Endometrium (tissue), 2 donors: ENCODE results near the gene ST6GALNAC5.

ENCODE experiments used
- FAIRE-seq: peaks from 2 replicates; lab custom pipeline; 2012; peaks lifted over from hg19 to GRCh38; lab: Jason Lieb, UNC
- donor health status: control.
- donor health status: control.

The ST6GALNAC5 gene

GRCh38 chr1:77047978-77048614 lies 180.8 kb downstream of the ST6GALNAC5 start:
- no peak for FAIRE-seq

GRCh38 chr1:77048615-77049005 lies 181.3 kb downstream of the ST6GALNAC5 start:
- FAIRE-seq: no peak

GRCh38 chr1:77051425-77051824 lies 184.1 kb downstream of the ST6GALNAC5 start:
- FAIRE-seq: no peak

DNA sequence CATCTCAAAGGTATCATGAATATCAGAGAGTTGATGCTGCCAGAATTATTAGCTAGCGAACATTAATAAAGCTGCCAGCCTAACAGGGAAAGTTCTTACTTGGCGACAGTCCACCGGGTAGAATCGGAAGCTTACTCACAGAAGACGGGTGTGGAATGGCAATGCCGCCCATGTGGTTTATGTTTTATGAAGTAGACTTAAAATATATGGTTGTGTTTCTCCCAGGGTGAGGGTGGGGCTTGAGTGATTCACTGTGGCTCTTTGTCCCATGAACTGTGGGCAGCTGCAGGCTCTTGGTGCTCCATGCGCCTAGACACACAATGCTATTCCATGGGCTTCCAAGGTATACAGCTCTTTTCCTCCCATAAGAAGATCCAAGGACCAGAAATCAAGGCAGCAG lies 189.2 kb downstream of the ST6GALNAC5 start:
- no peak for FAIRE-seq

- no peak for FAIRE-seq
Measured at GRCh38 chr1:77057994-77058585, 190.8 kb downstream of the ST6GALNAC5 start.

GRCh38 chr1:77060000-77060399 lies 192.7 kb downstream of the ST6GALNAC5 start:
- FAIRE-seq: no peak

DNA sequence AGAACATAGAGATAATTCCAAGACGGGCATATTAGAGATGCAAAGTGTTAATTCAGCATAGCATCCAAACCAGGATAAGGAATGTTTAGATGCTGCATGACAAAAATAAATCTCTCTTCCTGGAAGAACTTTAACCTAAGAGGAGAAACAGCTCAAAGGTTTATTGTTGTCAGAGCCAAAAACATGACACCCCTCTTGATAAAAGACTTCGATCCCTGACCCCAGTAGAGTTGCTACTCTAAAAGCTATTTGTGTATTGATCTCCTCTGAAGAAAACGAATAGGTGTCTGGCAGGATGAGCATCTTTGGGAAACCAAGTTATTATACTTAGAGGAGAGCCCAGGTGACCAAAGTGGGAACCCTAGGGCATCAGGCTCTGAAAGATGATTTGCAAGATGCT lies 193.9 kb downstream of the ST6GALNAC5 start:
- no peak for FAIRE-seq

- FAIRE-seq: no peak
Measured at GRCh38 chr1:77063118-77063517, 195.8 kb downstream of the ST6GALNAC5 start.

- FAIRE-seq: no peak
Measured at GRCh38 chr1:77064246-77064645, 197.0 kb downstream of the ST6GALNAC5 start.

- no peak for FAIRE-seq
Measured at GRCh38 chr1:77065693-77066342, 198.5 kb downstream of the ST6GALNAC5 start.

GRCh38 chr1:77068013-77068412 lies 200.7 kb downstream of the ST6GALNAC5 start:
- FAIRE-seq: no peak

GRCh38 chr1:77076759-77077158 lies 209.5 kb downstream of the ST6GALNAC5 start:
- no peak for FAIRE-seq

DNA sequence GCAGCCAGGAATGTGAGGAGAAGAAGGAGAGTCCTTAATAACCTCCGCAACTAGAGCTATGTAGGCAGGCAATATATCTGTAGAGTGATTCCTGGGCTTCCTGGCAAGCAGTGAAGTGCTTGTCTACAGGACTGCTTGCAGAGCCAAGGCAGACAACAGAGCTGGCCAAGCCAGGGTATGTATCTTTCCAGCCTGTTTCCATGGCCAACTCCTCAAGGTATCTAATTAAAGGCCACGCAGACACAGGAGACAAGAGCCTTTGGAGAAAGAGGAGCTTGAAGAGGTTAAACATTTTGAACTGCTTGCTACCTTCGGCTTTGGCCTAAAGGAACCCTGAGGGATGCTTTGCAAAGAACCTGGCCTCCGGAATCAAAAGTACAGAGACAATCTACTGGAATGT lies 214.6 kb downstream of the ST6GALNAC5 start:
- no peak for FAIRE-seq

DNA sequence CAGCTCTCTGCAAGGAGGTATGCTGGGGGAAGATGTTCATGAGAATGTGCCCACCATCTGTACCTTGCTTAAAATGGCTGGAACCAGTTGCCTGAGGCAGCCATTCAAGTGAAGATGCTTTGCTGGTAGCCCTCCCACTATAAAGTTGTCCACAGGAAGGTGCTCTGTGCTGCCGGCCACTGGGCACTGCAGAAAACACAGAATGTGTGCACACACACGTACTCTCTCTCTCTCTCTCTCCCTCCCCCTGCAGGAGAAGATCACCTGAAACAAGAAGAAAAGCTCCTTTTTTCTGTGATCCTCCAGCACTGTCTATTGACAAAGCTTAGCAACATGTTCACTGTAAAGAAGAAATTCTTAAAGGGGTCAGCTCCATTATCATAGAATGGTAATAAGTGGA lies 217.2 kb downstream of the ST6GALNAC5 start:
- FAIRE-seq: no peak

- FAIRE-seq: no peak
Measured at GRCh38 chr1:77085109-77085508, 217.8 kb downstream of the ST6GALNAC5 start.

DNA sequence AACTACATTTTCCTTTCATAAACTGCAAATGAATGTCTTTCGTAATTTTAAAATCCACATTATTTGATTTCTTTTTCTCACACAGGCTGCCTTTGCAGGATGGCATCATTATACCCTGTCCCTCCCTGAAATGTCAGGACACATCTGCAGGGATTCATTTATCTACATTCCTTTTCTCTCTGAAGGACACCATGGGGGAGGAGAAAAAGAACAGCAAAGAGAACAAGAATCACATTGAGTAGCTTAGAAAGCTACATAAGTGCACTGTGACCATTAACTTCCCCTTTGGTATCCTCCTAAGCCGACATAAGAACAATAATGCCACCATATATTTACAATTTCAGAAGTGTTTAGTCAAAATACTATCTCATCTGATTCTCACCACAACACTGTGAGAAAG lies 222.5 kb downstream of the ST6GALNAC5 start:
- no peak for FAIRE-seq

GRCh38 chr1:77095236-77095635 lies 228.0 kb downstream of the ST6GALNAC5 start:
- no peak for FAIRE-seq

GRCh38 chr1:77096496-77097255 lies 229.4 kb downstream of the ST6GALNAC5 start:
- FAIRE-seq: no peak

DNA sequence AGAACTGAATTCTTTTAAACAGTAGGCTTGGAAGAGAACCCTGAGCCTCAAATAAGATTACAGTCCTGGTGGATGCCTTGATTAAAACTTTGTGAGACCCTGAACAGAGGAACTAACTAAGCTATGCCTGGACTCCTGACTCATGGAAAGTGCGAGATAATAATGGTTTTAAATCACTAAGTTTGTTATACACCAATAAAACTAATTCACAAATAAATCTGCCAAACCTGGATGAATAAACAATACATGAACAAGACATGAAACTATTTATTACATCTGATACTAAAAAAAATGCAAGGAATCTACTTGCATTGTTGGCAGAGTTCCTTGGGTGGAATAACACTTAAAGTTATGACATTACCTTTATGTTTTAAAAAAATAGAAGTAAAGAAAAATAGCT lies 233.6 kb downstream of the ST6GALNAC5 start:
- no peak for FAIRE-seq

DNA sequence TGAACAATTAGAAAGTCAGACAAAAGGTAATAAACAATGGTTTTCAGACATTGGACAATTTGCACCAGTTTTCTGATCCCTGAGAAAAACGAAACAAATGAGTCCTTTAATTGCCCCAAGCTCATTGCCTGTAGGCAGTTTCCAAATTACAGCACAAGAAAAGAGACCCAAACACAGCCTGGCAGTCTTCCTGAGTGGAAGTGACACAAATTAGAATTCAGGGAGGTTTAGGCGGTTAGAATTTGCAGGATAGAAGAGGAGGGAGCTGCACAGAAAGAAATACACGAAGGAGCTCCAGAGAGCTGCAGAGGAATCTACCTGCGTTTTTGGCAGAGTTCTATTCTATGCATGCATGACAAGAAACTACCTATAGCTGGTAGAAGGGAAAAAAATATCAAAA lies 236.2 kb downstream of the ST6GALNAC5 start:
- FAIRE-seq: no peak

GRCh38 chr1:77104672-77105071 lies 237.4 kb downstream of the ST6GALNAC5 start:
- FAIRE-seq: no peak
